ENCODE results near the gene TBCCD1.

TBCCD1 gene

GRCh38 chr3:186516646-186517045 lies 50.5 kb downstream of the TBCCD1 start:
- Histone ChIP-seq H3K14ac (ENCODE audit: low read length) (no peak overlapping the region), H3K27me3 (ENCODE audit: control insufficient read depth in 3 of 3, insufficient read depth in 3 of 3, low read depth in 1 of 3, low read length in 3 of 3) (peaks cover 0 to 23% (median 0%) of the 10 kb centered on the region in 3 experiments), H3K4me2 (ENCODE audit: insufficient read depth, low read length, poor library complexity, severe bottlenecking) (no peak overlapping the region), H3K27ac (replicated peaks; ENCODE audit: low read length) (no peak overlapping the region), H2BK5ac (ENCODE audit: low read length) (no peak overlapping the region), H2BK120ac (ENCODE audit: low read depth, low read length) (no peak overlapping the region), H4K8ac (ENCODE audit: low read depth, low read length) (no peak overlapping the region), H4K91ac (ENCODE audit: low read depth, low read length, poor library complexity) (no peak overlapping the region), H3K18ac (ENCODE audit: low read length) (no peak overlapping the region), H2AFZ (ENCODE audit: low read length) (no peak overlapping the region), H2AK5ac (ENCODE audit: low read depth, low read length) (no peak overlapping the region), H3K36me3 (replicated peaks in 1 of 2; ENCODE audit: control insufficient read depth in 2 of 2, insufficient read depth in 2 of 2, low read length in 2 of 2) (no peaks in the 10 kb centered on the region), H3K4me1 (ENCODE audit: control insufficient read depth in 2 of 2, insufficient read depth in 1 of 2, low read depth in 1 of 2, low read length in 2 of 2) (peaks cover 8 to 12% of the 10 kb centered on the region in 2 donors), H3K9me3 (replicated peaks in 1 of 2; ENCODE audit: control insufficient read depth in 2 of 2, insufficient read depth in 1 of 2, low read depth in 1 of 2, low read length in 2 of 2) (no peaks in the 10 kb centered on the region), H2BK15ac (ENCODE audit: low read length) (no peak overlapping the region), H3K4me3 (ENCODE audit: low read length in 2 of 2) (no peak overlapping the region), H3K4ac (ENCODE audit: low read length) (no peak overlapping the region), H2BK12ac (ENCODE audit: low read length) (no peak overlapping the region), H3K23ac (ENCODE audit: low read depth, low read length, poor library complexity) (no peak overlapping the region), H3K79me1 (ENCODE audit: low read depth, low read length) (no peaks in the 10 kb centered on the region), H3K9ac (ENCODE audit: low read depth, low read length, poor library complexity) (no peak overlapping the region)
- no peak for DNase-seq (ENCODE audit: low spot score)
- no CpG with 5 or more reads among the region's 2 CpGs for WGBS, 2 donors (ENCODE audit: extremely low coverage in 2 of 2, insufficient read length in 2 of 2, insufficient replicate concordance in 1 of 2)

GRCh38 chr3:186515125-186515524 lies 52.0 kb downstream of the TBCCD1 start:
- no peak overlapping the region for H3K14ac ChIP-seq (ENCODE audit: low read length)
- peaks cover 7 to 8% of the 10 kb centered on the region in 2 donors for H3K4me1 ChIP-seq (ENCODE audit: control insufficient read depth in 2 of 2, insufficient read depth in 1 of 2, low read depth in 1 of 2, low read length in 2 of 2)
- H2BK120ac ChIP-seq (ENCODE audit: low read depth, low read length): no peak overlapping the region
- H2AFZ ChIP-seq (ENCODE audit: low read length): no peak overlapping the region
- no peak overlapping the region for H3K4me3 ChIP-seq (ENCODE audit: low read length in 2 of 2)
- peaks cover 0 to 23% (median 0%) of the 10 kb centered on the region in 3 experiments for H3K27me3 ChIP-seq (ENCODE audit: control insufficient read depth in 3 of 3, insufficient read depth in 3 of 3, low read depth in 1 of 3, low read length in 3 of 3)
- no peak overlapping the region for H2AK5ac ChIP-seq (ENCODE audit: low read depth, low read length)
- H3K4ac ChIP-seq (ENCODE audit: low read length): no peak overlapping the region
- H3K9me3 ChIP-seq (replicated peaks in 1 of 2; ENCODE audit: control insufficient read depth in 2 of 2, insufficient read depth in 1 of 2, low read depth in 1 of 2, low read length in 2 of 2): no peaks in the 10 kb centered on the region
- H3K18ac ChIP-seq (ENCODE audit: low read length): no peak overlapping the region
- H4K91ac ChIP-seq (ENCODE audit: low read depth, low read length, poor library complexity): no peak overlapping the region
- no peaks in the 10 kb centered on the region for H3K79me1 ChIP-seq (ENCODE audit: low read depth, low read length)
- no peak overlapping the region for H3K9ac ChIP-seq (ENCODE audit: low read depth, low read length, poor library complexity)
- DNase-seq (ENCODE audit: low spot score): no peak
- no peak overlapping the region for H3K27ac ChIP-seq (replicated peaks; ENCODE audit: low read length)
- no peak overlapping the region for H3K23ac ChIP-seq (ENCODE audit: low read depth, low read length, poor library complexity)
- no peak overlapping the region for H4K8ac ChIP-seq (ENCODE audit: low read depth, low read length)
- no peak overlapping the region for H3K4me2 ChIP-seq (ENCODE audit: insufficient read depth, low read length, poor library complexity, severe bottlenecking)
- no peak overlapping the region for H2BK12ac ChIP-seq (ENCODE audit: low read length)
- no peaks in the 10 kb centered on the region for H3K36me3 ChIP-seq (replicated peaks in 1 of 2; ENCODE audit: control insufficient read depth in 2 of 2, insufficient read depth in 2 of 2, low read length in 2 of 2)
- H2BK5ac ChIP-seq (ENCODE audit: low read length): no peak overlapping the region
- no CpG with 5 or more reads among the region's 4 CpGs for WGBS, 2 donors (ENCODE audit: extremely low coverage in 2 of 2, insufficient read length in 2 of 2, insufficient replicate concordance in 1 of 2)
- H2BK15ac ChIP-seq (ENCODE audit: low read length): no peak overlapping the region

GRCh38 chr3:186514296-186515002 lies 52.7 kb downstream of the TBCCD1 start:
- no peaks in the 10 kb centered on the region for H3K36me3 ChIP-seq (replicated peaks in 1 of 2; ENCODE audit: control insufficient read depth in 2 of 2, insufficient read depth in 2 of 2, low read length in 2 of 2)
- H3K14ac ChIP-seq (ENCODE audit: low read length): no peak overlapping the region
- no CpG with 5 or more reads among the region's 3 CpGs for WGBS, 2 donors (ENCODE audit: extremely low coverage in 2 of 2, insufficient read length in 2 of 2, insufficient replicate concordance in 1 of 2)

GRCh38 chr3:186513386-186513785 lies 53.8 kb downstream of the TBCCD1 start:
- no peak overlapping the region for H3K23ac ChIP-seq (ENCODE audit: low read depth, low read length, poor library complexity)
- peaks cover 7% of the 10 kb centered on the region in 2 donors for H3K4me1 ChIP-seq (ENCODE audit: control insufficient read depth in 2 of 2, insufficient read depth in 1 of 2, low read depth in 1 of 2, low read length in 2 of 2)
- H4K8ac ChIP-seq (ENCODE audit: low read depth, low read length): no peak overlapping the region
- no peak overlapping the region for H2BK12ac ChIP-seq (ENCODE audit: low read length)
- no peak overlapping the region for H3K4ac ChIP-seq (ENCODE audit: low read length)
- no peak for DNase-seq (ENCODE audit: low spot score)
- H3K9ac ChIP-seq (ENCODE audit: low read depth, low read length, poor library complexity): no peak overlapping the region
- H3K27ac ChIP-seq (replicated peaks; ENCODE audit: low read length): no peak overlapping the region
- no peaks in the 10 kb centered on the region for H3K9me3 ChIP-seq (replicated peaks in 1 of 2; ENCODE audit: control insufficient read depth in 2 of 2, insufficient read depth in 1 of 2, low read depth in 1 of 2, low read length in 2 of 2)
- no CpG with 5 or more reads among the region's 5 CpGs for WGBS, 2 donors (ENCODE audit: extremely low coverage in 2 of 2, insufficient read length in 2 of 2, insufficient replicate concordance in 1 of 2)
- H3K36me3 ChIP-seq (replicated peaks in 1 of 2; ENCODE audit: control insufficient read depth in 2 of 2, insufficient read depth in 2 of 2, low read length in 2 of 2): no peaks in the 10 kb centered on the region
- H3K14ac ChIP-seq (ENCODE audit: low read length): no peak overlapping the region
- no peak overlapping the region for H3K4me2 ChIP-seq (ENCODE audit: insufficient read depth, low read length, poor library complexity, severe bottlenecking)
- H3K18ac ChIP-seq (ENCODE audit: low read length): no peak overlapping the region
- no peak overlapping the region for H2BK5ac ChIP-seq (ENCODE audit: low read length)
- no peak overlapping the region for H2AK5ac ChIP-seq (ENCODE audit: low read depth, low read length)
- H2BK120ac ChIP-seq (ENCODE audit: low read depth, low read length): no peak overlapping the region
- H4K91ac ChIP-seq (ENCODE audit: low read depth, low read length, poor library complexity): no peak overlapping the region
- peaks cover 0 to 23% (median 0%) of the 10 kb centered on the region in 3 experiments for H3K27me3 ChIP-seq (ENCODE audit: control insufficient read depth in 3 of 3, insufficient read depth in 3 of 3, low read depth in 1 of 3, low read length in 3 of 3)
- no peak overlapping the region for H2AFZ ChIP-seq (ENCODE audit: low read length)
- no peak overlapping the region for H3K4me3 ChIP-seq (ENCODE audit: low read length in 2 of 2)
- no peaks in the 10 kb centered on the region for H3K79me1 ChIP-seq (ENCODE audit: low read depth, low read length)
- H2BK15ac ChIP-seq (ENCODE audit: low read length): no peak overlapping the region

More at GRCh38 chr3:186514296-186515002, 52.7 kb downstream of the TBCCD1 start:
- no peak overlapping the region for H3K4me2 ChIP-seq (ENCODE audit: insufficient read depth, low read length, poor library complexity, severe bottlenecking)
- H3K18ac ChIP-seq (ENCODE audit: low read length): no peak overlapping the region
- no peak overlapping the region for H3K4ac ChIP-seq (ENCODE audit: low read length)
- H2AK5ac ChIP-seq (ENCODE audit: low read depth, low read length): no peak overlapping the region
- no peak overlapping the region for H3K4me3 ChIP-seq (ENCODE audit: low read length in 2 of 2)
- no peaks in the 10 kb centered on the region for H3K79me1 ChIP-seq (ENCODE audit: low read depth, low read length)
- no peak overlapping the region for H4K8ac ChIP-seq (ENCODE audit: low read depth, low read length)
- DNase-seq (ENCODE audit: low spot score): no peak
- no peak overlapping the region for H2BK12ac ChIP-seq (ENCODE audit: low read length)
- no peak overlapping the region for H2AFZ ChIP-seq (ENCODE audit: low read length)
- H3K9me3 ChIP-seq (replicated peaks in 1 of 2; ENCODE audit: control insufficient read depth in 2 of 2, insufficient read depth in 1 of 2, low read depth in 1 of 2, low read length in 2 of 2): no peaks in the 10 kb centered on the region
- peak overlapping the region; percentile 16 for H2BK15ac ChIP-seq (ENCODE audit: low read length)
- no peak overlapping the region for H3K9ac ChIP-seq (ENCODE audit: low read depth, low read length, poor library complexity)
- no peak overlapping the region for H3K27ac ChIP-seq (replicated peaks; ENCODE audit: low read length)
- no peak overlapping the region for H2BK5ac ChIP-seq (ENCODE audit: low read length)
- H3K23ac ChIP-seq (ENCODE audit: low read depth, low read length, poor library complexity): no peak overlapping the region
- peaks cover 7 to 8% of the 10 kb centered on the region in 2 donors for H3K4me1 ChIP-seq (ENCODE audit: control insufficient read depth in 2 of 2, insufficient read depth in 1 of 2, low read depth in 1 of 2, low read length in 2 of 2)
- H4K91ac ChIP-seq (ENCODE audit: low read depth, low read length, poor library complexity): no peak overlapping the region
- peaks cover 0 to 28% (median 0%) of the 10 kb centered on the region in 3 experiments for H3K27me3 ChIP-seq (ENCODE audit: control insufficient read depth in 3 of 3, insufficient read depth in 3 of 3, low read depth in 1 of 3, low read length in 3 of 3)
- no peak overlapping the region for H2BK120ac ChIP-seq (ENCODE audit: low read depth, low read length)

Measured in neuronal stem cell (in vitro differentiated cells).